ENCODE results near the gene ASIC4. TPM values are rescaled to one million over a fixed set of nuclear protein-coding genes. Genes with fewer than 3 reads are reported as not detected.

Gene ASIC4
- total RNA-seq, 4 donors from 2014 or later, result not detected

GRCh38 chr2:219570194-219570923 lies 56.1 kb downstream of the ASIC4 start:
- no peak for TF ChIP-seq CTCF (IDR thresholded peaks at IDR 0.05; ENCODE audit: low read depth)

- no peak for TF ChIP-seq CTCF (IDR thresholded peaks at IDR 0.05; ENCODE audit: low read depth)
Observed at GRCh38 chr2:219570924-219571310, 56.6 kb downstream of the ASIC4 start.

GRCh38 chr2:219571311-219572236 lies 57.3 kb downstream of the ASIC4 start, which contains the start of gene OBSL1:
Gene OBSL1 (minus strand): TSS chr2:219571539. CDS start chr2:219571232, 307 bp downstream.
- no peak for TF ChIP-seq CTCF (IDR thresholded peaks at IDR 0.05; ENCODE audit: low read depth)

- TF ChIP-seq CTCF (IDR thresholded peaks at IDR 0.05; ENCODE audit: low read depth), result no peak
Observed at GRCh38 chr2:219572237-219573001, 58.1 kb downstream of the ASIC4 start, which contains the start of gene INHA. Gene INHA (plus strand): TSS chr2:219572310. CDS start chr2:219572375, 65 bp downstream.

- no peak for TF ChIP-seq CTCF (IDR thresholded peaks at IDR 0.05; ENCODE audit: low read depth)
Observed at GRCh38 chr2:219573166-219573565, 58.9 kb downstream of the ASIC4 start.

- TF ChIP-seq CTCF (IDR thresholded peaks at IDR 0.05; ENCODE audit: low read depth), result no peak
Observed at GRCh38 chr2:219574484-219575311, 60.4 kb downstream of the ASIC4 start.
